GM12873 (cell line): ENCODE results near the gene UFSP1.

ENCODE experiments used
- CTCF ChIP-seq: IDR thresholded peaks from 2 replicates; pipeline ENCODE4 v1.5.1; 2012; ENCODE audit warnings: low read depth, mild to moderate bottlenecking, moderate library complexity, low read length, control low read depth; ENCODE audit not compliant: insufficient read depth; ENCODE audit errors: missing control alignments

The UFSP1 gene

GRCh38 chr7:100885440-100886141, 3.9 kb downstream of the UFSP1 start:
- TF ChIP-seq CTCF: no peak

GRCh38 chr7:100884736-100885439, 4.6 kb downstream of the UFSP1 start:
- no peak for TF ChIP-seq CTCF

- TF ChIP-seq CTCF: no peak
Observed at GRCh38 chr7:100882785-100883526, 6.6 kb downstream of the UFSP1 start.

- TF ChIP-seq CTCF: no peak
Observed at GRCh38 chr7:100882201-100882600, 7.3 kb downstream of the UFSP1 start.

- no peak for TF ChIP-seq CTCF
Observed at GRCh38 chr7:100881136-100881535, 8.4 kb downstream of the UFSP1 start.

GRCh38 chr7:100880645-100881044, 8.9 kb downstream of the UFSP1 start:
- TF ChIP-seq CTCF: no peak

GRCh38 chr7:100879685-100880261, 9.7 kb downstream of the UFSP1 start:
- no peak for TF ChIP-seq CTCF
